Measurements from ENCODE around the gene CHRNE. TPM values are rescaled to one million over a fixed set of nuclear protein-coding genes. Genes with fewer than 3 reads are reported as not detected.

CHRNE gene
- total and polyA plus RNA-seq, 12 donors = 0.30 to 7.2 (median 0.56) TPM; not detected in 2

GRCh38 chr17:4856271-4856936 lies 46.5 kb downstream of the CHRNE start:
- 86 to 90% (median 89%) methylated on average over 17 of the region's 17 CpGs for WGBS, 4 donors
- TF ChIP-seq CTCF (IDR thresholded peaks at IDR 0.05) = no peak
- TF ChIP-seq POLR2A (IDR thresholded peaks at IDR 0.05) = no peak
- peaks cover 0 to 8% of the 10 kb centered on the region in 2 donors for H3K36me3 ChIP-seq (replicated peaks in 1 of 2)
- no peaks in the 10 kb centered on the region for H3K27me3 ChIP-seq
- peaks cover 22 to 25% of the 10 kb centered on the region in 2 donors for H3K4me1 ChIP-seq (replicated peaks in 1 of 2)
- H3K4me3 ChIP-seq = no peak overlapping the region
- DNase-seq = no peak
- intact Hi-C loops (cut with DNase I) = no loop called here
- H3K9me3 ChIP-seq (replicated peaks in 1 of 3) = no peaks in the 10 kb centered on the region
- H3K27ac ChIP-seq = no peak overlapping the region

GRCh38 chr17:4854111-4854681 lies 48.7 kb downstream of the CHRNE start:
- H3K27me3 ChIP-seq = no peaks in the 10 kb centered on the region
- no peak overlapping the region for H3K27ac ChIP-seq
- 89 to 91% (median 90%) methylated on average over 5 of the region's 5 CpGs for WGBS, 4 donors
- H3K36me3 ChIP-seq (replicated peaks in 1 of 2) = peaks cover 0 to 8% of the 10 kb centered on the region in 2 donors
- peaks cover 22 to 42% of the 10 kb centered on the region in 2 donors for H3K4me1 ChIP-seq (replicated peaks in 1 of 2)
- TF ChIP-seq CTCF (IDR thresholded peaks at IDR 0.05) (no peak), POLR2A (IDR thresholded peaks at IDR 0.05) (no peak)
- no peaks in the 10 kb centered on the region for H3K9me3 ChIP-seq (replicated peaks in 1 of 3)
- no peak overlapping the region for H3K4me3 ChIP-seq
- intact Hi-C loops (cut with DNase I) = no loop called here
- DNase-seq = no peak

- intact Hi-C loops (cut with DNase I) = no loop called here
- no peaks in the 10 kb centered on the region for H3K9me3 ChIP-seq (replicated peaks in 1 of 3)
Measured at GRCh38 chr17:4853208-4853671, 49.7 kb downstream of the CHRNE start.

More at GRCh38 chr17:4853208-4853671, 49.7 kb downstream of the CHRNE start:
- no peak for DNase-seq
- peaks cover 12 to 32% of the 10 kb centered on the region in 2 donors for H3K4me1 ChIP-seq (replicated peaks in 1 of 2)
- peaks cover 0 to 8% of the 10 kb centered on the region in 2 donors for H3K36me3 ChIP-seq (replicated peaks in 1 of 2)
- no peaks in the 10 kb centered on the region for H3K27me3 ChIP-seq
- H3K4me3 ChIP-seq = no peak overlapping the region
- 77 to 90% (median 86%) methylated on average over 2 of the region's 2 CpGs for WGBS, 4 donors
- no peak overlapping the region for H3K27ac ChIP-seq
- TF ChIP-seq CTCF (IDR thresholded peaks at IDR 0.05) (no peak), POLR2A (IDR thresholded peaks at IDR 0.05) (no peak)

Measured in adrenal gland (tissue), 12 donors.